RWPE2 (cell line): ENCODE data around the gene GLRX3.

ENCODE experiments used
- ATAC-seq: fragments of 200-7000 bp; cut with Tn5 transposase; 3 replicates; pipeline ENCODE4 v1.9.1; 2021; ENCODE audit warnings: low read depth
- DNase-seq: peaks from one replicate; pipeline ENCODE4 v3.0.0-alpha.2; 2020; ENCODE audit warnings: low spot score
- H3K27ac ChIP-seq: fragments of 450-650 bp; 2 replicates; pipeline ENCODE4 v1.5.1; 2017; ENCODE audit warnings: mild to moderate bottlenecking; ENCODE audit not compliant: poor library complexity, severe bottlenecking
- H3K27me3 ChIP-seq: fragments of 250-450 bp; sonication (Bioruptor Pico); 2 replicates; pipeline ENCODE4 v1.5.1; 2021; ENCODE audit warnings: mild to moderate bottlenecking, moderate library complexity; ENCODE audit not compliant: insufficient read depth, poor library complexity, severe bottlenecking
- H3K36me3 ChIP-seq: fragments of 250-450 bp; sonication (Bioruptor Pico); 2 replicates; pipeline ENCODE4 v1.5.1; 2020; ENCODE audit warnings: low read depth, mild to moderate bottlenecking, moderate library complexity
- H3K4me1 ChIP-seq: fragments of 250-450 bp; sonication (Bioruptor Pico); 2 replicates; pipeline ENCODE4 v1.5.1; 2021; ENCODE audit warnings: mild to moderate bottlenecking, moderate library complexity; ENCODE audit not compliant: insufficient read depth, poor library complexity, severe bottlenecking
- H3K4me3 ChIP-seq: fragments of 250-450 bp; sonication (Bioruptor Pico); 2 replicates; pipeline ENCODE4 v1.5.1; 2021; ENCODE audit warnings: mild to moderate bottlenecking, moderate library complexity; ENCODE audit not compliant: severe bottlenecking
- H3K9me3 ChIP-seq: fragments of 250-450 bp; sonication (Bioruptor Pico); 2 replicates; pipeline ENCODE4 v1.5.1; 2021; ENCODE audit warnings: mild to moderate bottlenecking, moderate library complexity; ENCODE audit not compliant: severe bottlenecking
- TF ChIP-seq, protein P1 (sequence below): fragments of 450-650 bp; IDR thresholded peaks from one replicate; pipeline ENCODE4 v1.5.1; 2017; ENCODE audit warnings: mild to moderate bottlenecking, moderate library complexity; ENCODE audit not compliant: poor library complexity, severe bottlenecking

The GLRX3 gene

GRCh38 chr10:130128062-130128781, 8.0 kb upstream of the GLRX3 start:
- no peaks in the 10 kb centered on the region for H3K9me3 ChIP-seq
- no peak overlapping the region for H3K4me3 ChIP-seq
- H3K27me3 ChIP-seq: no peaks in the 10 kb centered on the region
- H3K27ac ChIP-seq: no peak overlapping the region
- no peaks in the 10 kb centered on the region for H3K36me3 ChIP-seq
- no peak for DNase-seq
- H3K4me1 ChIP-seq: no peaks in the 10 kb centered on the region
- no peak for ATAC-seq
- TF ChIP-seq, protein P1, sequence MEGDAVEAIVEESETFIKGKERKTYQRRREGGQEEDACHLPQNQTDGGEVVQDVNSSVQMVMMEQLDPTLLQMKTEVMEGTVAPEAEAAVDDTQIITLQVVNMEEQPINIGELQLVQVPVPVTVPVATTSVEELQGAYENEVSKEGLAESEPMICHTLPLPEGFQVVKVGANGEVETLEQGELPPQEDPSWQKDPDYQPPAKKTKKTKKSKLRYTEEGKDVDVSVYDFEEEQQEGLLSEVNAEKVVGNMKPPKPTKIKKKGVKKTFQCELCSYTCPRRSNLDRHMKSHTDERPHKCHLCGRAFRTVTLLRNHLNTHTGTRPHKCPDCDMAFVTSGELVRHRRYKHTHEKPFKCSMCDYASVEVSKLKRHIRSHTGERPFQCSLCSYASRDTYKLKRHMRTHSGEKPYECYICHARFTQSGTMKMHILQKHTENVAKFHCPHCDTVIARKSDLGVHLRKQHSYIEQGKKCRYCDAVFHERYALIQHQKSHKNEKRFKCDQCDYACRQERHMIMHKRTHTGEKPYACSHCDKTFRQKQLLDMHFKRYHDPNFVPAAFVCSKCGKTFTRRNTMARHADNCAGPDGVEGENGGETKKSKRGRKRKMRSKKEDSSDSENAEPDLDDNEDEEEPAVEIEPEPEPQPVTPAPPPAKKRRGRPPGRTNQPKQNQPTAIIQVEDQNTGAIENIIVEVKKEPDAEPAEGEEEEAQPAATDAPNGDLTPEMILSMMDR: peak; percentile 63

GRCh38 chr10:130128922-130129321, 7.3 kb upstream of the GLRX3 start:
- Histone ChIP-seq H3K27ac (no peak overlapping the region), H3K4me1 (no peaks in the 10 kb centered on the region), H3K36me3 (no peaks in the 10 kb centered on the region), H3K9me3 (no peaks in the 10 kb centered on the region), H3K4me3 (no peak overlapping the region), H3K27me3 (no peaks in the 10 kb centered on the region)
- TF ChIP-seq, protein P1: no peak
- no peak for DNase-seq
- no peak for ATAC-seq

- Histone ChIP-seq H3K9me3 (no peaks in the 10 kb centered on the region), H3K4me3 (peak overlapping the region; percentile 87), H3K36me3 (peaks cover 30% of the 10 kb centered on the region), H3K27me3 (no peaks in the 10 kb centered on the region), H3K27ac (peak overlapping the region; percentile 78), H3K4me1 (peaks cover 27% of the 10 kb centered on the region)
- no peak; the same call in 2 of the 3 replicates for ATAC-seq
- no peak for DNase-seq
- TF ChIP-seq, protein P1: no peak
Measured at GRCh38 chr10:130135676-130136225, 440 bp upstream of the GLRX3 start.

DNA sequence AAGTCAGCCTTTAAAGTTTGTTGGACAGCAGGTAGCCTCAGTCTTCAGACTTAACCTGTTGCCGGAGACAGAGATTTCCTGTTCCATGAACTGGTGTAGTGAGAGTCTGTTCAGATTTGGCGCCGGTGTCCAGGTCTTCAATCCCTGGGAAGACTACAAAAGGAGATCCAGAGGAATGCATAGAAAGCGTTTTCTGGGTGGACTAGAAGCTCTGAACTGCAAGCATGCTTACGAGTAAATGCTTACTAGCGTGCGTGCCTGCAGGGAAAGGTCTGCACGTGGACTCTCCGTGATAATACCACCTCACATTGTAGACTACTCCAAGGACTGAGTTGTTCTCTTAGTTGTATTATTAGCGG, 878 bp downstream of the GLRX3 start:
- H3K4me1 ChIP-seq: peaks cover 29% of the 10 kb centered on the region
- TF ChIP-seq, protein P1: no peak
- peak overlapping the region; percentile 78 for H3K27ac ChIP-seq
- no peak for DNase-seq
- no peaks in the 10 kb centered on the region for H3K9me3 ChIP-seq
- peak overlapping the region; percentile 87 for H3K4me3 ChIP-seq
- H3K36me3 ChIP-seq: peaks cover 43% of the 10 kb centered on the region
- H3K27me3 ChIP-seq: no peaks in the 10 kb centered on the region
- peak; percentile 6; the same call in 2 of the 3 replicates for ATAC-seq
